NCI-H446 treated with DMSO at 0.1 percent for 48 hours (cell line): Measurements from ENCODE around the gene CTRL.
"Not testable (repeated sequence)": the region's sequence is repeated elsewhere in the genome, so short reads cannot be mapped to it uniquely, and the experiment has no call there.

Experiments
- DNase-seq: peaks from one replicate; lab custom pipeline; 2025; lab: John Stamatoyannopoulos, UW

The CTRL gene

GRCh38 chr16:67931712-67932461 is at the start of gene CTRL:
Gene CTRL, minus strand, starts transcription at chr16:67931862. Its CDS starts 10 bp downstream, at chr16:67931852.
- no peak for DNase-seq

- DNase-seq, result no peak
Measured at GRCh38 chr16:67979955-67980678, 48.5 kb upstream of the CTRL start, which contains the start of gene DPEP3. Gene DPEP3, minus strand, starts transcription at chr16:67980499. Its CDS starts 119 bp downstream, at chr16:67980380.

GRCh38 chr16:67977469-67978227 is 46.0 kb upstream of the CTRL start:
- no peak for DNase-seq

DNA sequence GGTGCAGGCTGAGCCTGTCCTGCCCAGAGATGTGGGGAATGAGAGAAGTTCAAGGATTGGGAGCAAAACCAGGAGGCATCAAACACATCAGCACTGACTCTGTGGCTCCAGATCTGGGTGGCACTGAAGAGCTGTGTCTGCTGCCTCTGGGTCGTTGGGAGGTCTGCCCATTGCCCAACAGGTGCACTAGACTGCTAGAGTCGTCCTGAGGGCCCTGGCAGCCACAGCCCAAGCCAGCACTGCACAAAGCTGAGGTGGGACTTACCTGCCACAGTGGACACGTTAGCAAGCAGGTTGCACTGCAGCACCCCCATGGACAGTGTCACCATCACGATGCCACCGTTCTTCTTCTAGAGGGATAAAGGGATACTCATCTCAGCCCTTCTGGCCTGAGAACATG is 45.3 kb upstream of the CTRL start:
- no peak for DNase-seq

GRCh38 chr16:67976205-67976604 is 44.5 kb upstream of the CTRL start:
- no peak for DNase-seq

DNA sequence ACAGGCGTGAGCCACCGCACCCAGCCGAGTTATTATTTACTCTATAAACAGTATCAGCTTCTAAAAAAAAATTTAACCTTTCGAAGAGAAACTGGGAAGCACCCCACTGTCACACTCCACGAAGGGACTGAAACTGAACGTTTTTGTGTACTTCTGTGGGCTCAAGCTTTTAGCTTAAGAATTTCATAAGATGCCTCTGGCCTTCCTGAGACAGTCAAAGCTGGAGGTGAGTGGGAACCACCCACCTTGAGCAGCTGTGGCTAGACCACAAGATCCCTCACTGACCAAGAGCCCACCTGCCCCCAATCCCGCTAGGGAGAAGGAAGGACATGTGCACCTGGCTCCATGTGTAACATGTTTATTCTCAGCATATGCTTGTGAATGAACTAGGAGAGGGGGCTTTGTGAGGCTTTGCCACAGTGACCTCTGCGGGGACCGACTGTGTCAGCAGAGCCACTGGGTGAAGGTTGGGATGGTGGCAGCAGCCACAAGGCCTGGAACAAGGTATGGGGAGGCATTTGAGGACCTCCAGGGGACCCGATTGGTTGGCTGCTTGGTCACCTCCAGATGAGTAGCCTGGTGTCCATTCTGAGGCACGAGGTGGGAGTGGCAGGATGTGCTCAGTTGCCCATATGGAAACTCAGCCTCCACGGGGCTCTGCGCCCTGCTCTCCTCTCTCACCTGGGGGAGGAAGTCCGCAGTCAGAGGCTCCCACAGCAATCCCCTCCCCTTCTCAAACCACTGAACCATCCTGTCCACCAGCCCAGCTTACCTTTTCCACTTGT is 43.9 kb upstream of the CTRL start:
- no peak for DNase-seq

DNA sequence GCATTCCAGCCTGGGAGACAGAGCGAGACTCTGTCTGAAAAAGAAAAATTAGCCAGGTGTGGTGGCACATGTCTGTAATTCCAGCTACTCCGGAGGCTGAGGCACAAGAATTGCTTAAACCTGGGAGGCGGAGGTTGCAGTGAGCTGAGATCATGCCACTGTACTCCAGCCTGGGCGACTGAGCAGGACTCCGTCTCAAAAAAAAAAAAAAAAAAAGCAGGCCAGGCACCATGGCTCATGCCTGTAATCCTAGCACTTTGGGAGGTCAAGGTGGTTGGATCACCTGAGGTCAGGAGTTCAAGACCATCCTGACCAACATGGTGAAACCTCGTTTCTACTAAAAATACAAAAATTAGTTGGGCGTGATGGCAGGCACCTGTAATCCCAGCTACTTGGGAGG is 40.6 kb upstream of the CTRL start:
- not testable (repeated sequence) for DNase-seq

DNA sequence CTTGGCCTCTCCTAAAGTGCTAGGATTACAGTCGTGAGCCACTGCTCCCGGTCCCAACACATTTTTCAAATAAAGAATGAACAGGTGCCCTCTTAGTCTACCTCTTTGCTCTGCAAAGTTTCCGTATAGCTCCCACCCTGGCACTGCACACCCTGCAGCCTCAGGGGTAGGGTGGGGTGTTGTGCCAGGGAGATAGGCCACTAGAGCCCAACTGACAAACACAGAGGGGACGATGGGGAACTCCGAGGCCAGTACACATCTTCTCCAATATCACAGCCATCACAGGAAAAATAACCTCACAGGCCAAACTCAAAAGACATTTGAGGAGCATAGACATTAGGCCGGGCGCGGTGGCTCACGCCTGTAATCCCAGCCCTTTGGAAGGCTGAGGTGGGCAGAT is 39.4 kb upstream of the CTRL start:
- DNase-seq, result no peak

- no peak for DNase-seq
Measured at GRCh38 chr16:67969254-67970039, 37.8 kb upstream of the CTRL start.

DNA sequence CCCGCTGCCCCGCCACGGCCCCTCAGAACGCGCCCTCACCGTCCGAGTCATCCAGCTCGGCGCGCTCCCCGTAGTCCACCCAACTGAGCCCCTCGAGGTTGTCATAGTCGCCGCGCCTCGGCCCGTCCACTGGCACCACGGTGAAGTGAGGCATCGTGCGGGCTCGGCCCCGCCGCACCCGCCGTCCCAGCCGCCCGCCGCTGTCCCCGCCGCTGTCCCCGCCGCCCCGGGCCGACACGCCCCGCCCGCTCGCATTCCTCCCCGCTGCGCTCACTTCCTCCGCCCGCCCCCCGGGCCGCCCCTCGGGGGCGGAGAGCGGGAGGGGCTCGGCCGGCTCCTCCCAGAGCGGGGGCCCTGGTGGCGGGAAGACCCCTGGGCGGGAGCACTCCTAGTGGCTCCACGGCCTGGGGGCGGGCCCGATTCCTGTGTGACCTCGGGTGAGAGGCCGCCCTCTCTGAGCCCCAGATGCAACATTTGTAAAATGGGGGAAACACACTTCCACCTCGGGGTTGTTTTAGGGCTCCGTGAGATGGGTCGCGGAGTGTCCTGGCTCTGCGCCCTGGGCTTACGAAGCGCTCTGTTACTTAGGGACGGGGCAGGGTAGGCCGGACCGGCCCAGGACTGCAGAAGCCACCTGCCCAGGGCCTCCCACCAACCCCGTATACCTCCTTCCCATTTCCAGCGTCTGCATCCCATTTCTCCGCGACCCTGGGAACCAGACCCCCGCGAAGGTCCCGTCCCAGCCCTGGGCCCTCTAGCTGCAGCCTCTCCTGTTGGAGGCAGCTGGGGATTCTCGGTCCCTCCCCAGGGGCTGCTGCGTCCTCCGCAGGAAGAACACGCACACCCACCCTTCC is 37.0 kb upstream of the CTRL start, which contains the start of gene SLC12A4:
Gene SLC12A4 (minus strand): TSS at position 238 of the 854 bp plus-strand sequence. CDS start 84 bp downstream, at position 154.
- DNase-seq, result no peak

DNA sequence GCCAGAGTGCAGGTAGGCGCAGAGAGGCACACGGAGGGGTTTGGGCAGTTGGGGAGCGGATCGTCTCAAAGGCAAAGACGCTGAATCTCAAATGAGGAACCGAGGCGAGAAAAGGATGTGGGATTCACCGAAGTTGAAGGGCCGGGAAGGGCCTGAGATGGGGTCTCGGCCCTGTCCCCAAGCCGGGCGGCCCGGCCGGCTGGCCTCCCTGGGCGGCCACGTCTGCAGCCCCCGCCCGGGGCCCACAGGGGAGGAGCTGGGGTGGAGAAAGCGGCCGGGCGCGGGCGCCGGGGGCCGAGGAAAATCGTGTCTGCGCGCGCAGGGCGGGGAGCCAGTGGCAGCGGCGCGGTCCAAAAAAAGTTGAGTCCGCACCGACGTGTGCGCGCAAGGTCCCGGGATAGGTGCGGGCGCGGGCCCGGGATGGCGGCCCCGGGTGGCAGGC is 36.3 kb upstream of the CTRL start:
- DNase-seq, result no peak

DNA sequence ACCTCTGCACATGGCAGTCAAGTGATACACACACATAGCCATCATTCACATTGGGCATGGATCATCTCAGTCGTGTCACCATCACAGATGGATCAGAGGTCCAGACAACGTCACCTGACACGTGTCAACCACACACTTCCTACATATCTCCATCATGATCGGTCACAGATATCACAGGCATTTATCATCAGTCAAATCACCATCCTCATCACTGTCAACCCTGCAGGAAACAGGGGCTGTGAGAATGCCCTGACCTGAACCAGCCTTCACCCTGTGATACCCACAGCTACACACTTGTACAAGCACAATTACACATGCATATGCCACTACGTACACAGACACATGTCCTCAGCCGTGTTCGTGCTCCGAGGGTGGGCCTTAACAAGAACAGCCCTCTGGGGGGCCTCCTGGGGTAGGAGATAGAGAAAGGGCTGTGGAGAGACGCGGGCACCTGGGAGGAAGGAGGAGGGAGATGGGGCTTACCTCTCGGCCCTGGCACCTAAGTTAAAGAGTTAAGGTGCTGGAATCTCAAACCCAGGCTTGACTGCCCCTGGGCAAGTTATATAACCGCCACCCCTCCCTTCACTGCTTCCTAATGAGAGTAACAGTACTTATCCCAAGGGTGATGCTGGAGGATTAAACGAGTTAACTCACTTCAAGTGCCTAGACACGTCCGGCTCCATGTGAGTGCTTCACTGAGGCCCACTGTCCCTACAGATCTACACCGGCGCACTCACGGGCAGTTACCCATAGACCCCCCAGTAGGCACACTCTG is 35.7 kb upstream of the CTRL start:
- no peak for DNase-seq

- DNase-seq, result no peak
Measured at GRCh38 chr16:67966549-67967182, 35.0 kb upstream of the CTRL start.

- no peak for DNase-seq
Measured at GRCh38 chr16:67965668-67966548, 34.2 kb upstream of the CTRL start.

- DNase-seq, result no peak
Measured at GRCh38 chr16:67964477-67965131, 32.9 kb upstream of the CTRL start.

- no peak for DNase-seq
Measured at GRCh38 chr16:67963662-67964321, 32.1 kb upstream of the CTRL start.

DNA sequence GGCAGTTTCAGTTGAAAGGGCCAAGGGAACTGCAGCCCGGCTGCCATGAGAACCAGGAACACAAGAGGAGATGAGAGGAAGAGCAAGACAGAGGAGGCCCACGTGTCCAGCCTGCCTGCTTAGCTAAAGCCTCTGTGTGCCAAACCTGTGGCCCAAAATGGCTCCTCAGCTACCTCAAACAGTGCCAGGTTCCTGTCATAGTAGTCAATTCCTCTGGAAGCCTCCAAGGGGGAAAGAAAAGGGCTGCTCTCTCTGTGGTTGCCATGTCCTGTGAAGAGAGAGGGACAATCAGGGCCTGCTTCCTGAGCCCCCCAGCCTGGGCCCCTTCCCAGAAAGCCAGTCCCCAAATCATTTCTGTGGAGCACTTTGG is 31.6 kb upstream of the CTRL start:
- DNase-seq, result no peak
